Endothelial cell of umbilical vein (primary cell): ENCODE data around the gene C1QTNF7. TPM values are rescaled to one million over a fixed set of nuclear protein-coding genes. Genes with fewer than 3 reads are reported as not detected.

ENCODE experiments used
- BruUV-seq: library from RNA; stranded (reverse); fragments of 400-500 nt; replicated peaks from 2 replicates; lab custom pipeline; 2021; lab: Mats Ljungman, UMichigan
- CTCF ChIA-PET: fragments of 300-600, 350-600 bp; sonication (Branson Sonifier 250); formaldehyde crosslinking; loops from one replicate; lab custom pipeline; 2021; ENCODE audit warnings: antibody characterized with exemption, inconsistent platforms; lab: Charles Lee
- POLR2A ChIA-PET: fragments of 300-600, 350-600 bp; sonication (Branson Sonifier 250); formaldehyde crosslinking; loops from one replicate; lab custom pipeline; 2021; ENCODE audit warnings: antibody characterized with exemption, inconsistent platforms; lab: Charles Lee
- DNase-seq: peaks from one replicate; pipeline ENCODE4 v3.0.0-alpha.2; 2011; ENCODE audit warnings: low read depth, low spot score
- FAIRE-seq: peaks from 2 replicates; lab custom pipeline; 2011; peaks lifted over from hg19 to GRCh38; lab: Jason Lieb, UNC
- H2AFZ ChIP-seq: 2 replicates; pipeline ENCODE4 v1.6.0; 2012; ENCODE audit warnings: low read depth, low read length, control low read depth, inconsistent platforms
- H3K27ac ChIP-seq: 2 replicates; pipeline ENCODE4 v1.5.1; 2011; ENCODE audit warnings: low read depth, mild to moderate bottlenecking, control low read depth, low read length, moderate library complexity; ENCODE audit not compliant: insufficient read depth
- H3K27me3 ChIP-seq, 2 experiments: 2 replicates each; pipeline versions ENCODE4 v1.6.0 to v1.6.1; 2011; ENCODE audit warnings: low read length in 2 of 2, mixed read lengths in 1 of 2; ENCODE audit not compliant: control insufficient read depth in 2 of 2, insufficient read depth in 2 of 2
- H3K36me3 ChIP-seq, 2 experiments: 2 replicates in 1 of 2; 3 replicates in 1 of 2; pipeline ENCODE4 v1.5.1; 2011; ENCODE audit warnings: low read length in 2 of 2, mild to moderate bottlenecking in 1 of 2, moderate library complexity in 1 of 2; ENCODE audit not compliant: control insufficient read depth in 2 of 2, insufficient read depth in 2 of 2; ENCODE audit errors: extremely low read depth in 1 of 2
- H3K4me1 ChIP-seq: 3 replicates; pipeline ENCODE4 v1.5.1; 2011; ENCODE audit warnings: mild to moderate bottlenecking, low read length; ENCODE audit not compliant: control insufficient read depth, insufficient read depth; ENCODE audit errors: extremely low read depth
- H3K4me2 ChIP-seq: 2 replicates; pipeline ENCODE4 v1.6.1; 2011; ENCODE audit warnings: low read length, control low read depth, mixed read lengths; ENCODE audit not compliant: insufficient read depth
- H3K4me3 ChIP-seq, 3 experiments: fragments of 200-600 bp in 1 of 3; sonication (generic), shearing (Covaris generic) in 1 of 3; replicated peaks in 1 of 3; 2 replicates each; pipeline ENCODE4 v1.5.1; 2011 to 2016; ENCODE audit warnings: control low read depth in 3 of 3, low read length in 3 of 3, mild to moderate bottlenecking in 2 of 3, inconsistent platforms in 1 of 3, low read depth in 1 of 3, moderate library complexity in 1 of 3; ENCODE audit not compliant: insufficient read depth in 1 of 3
- H3K79me2 ChIP-seq: 2 replicates; pipeline ENCODE4 v1.6.0; 2012; ENCODE audit warnings: low read length, inconsistent platforms; ENCODE audit not compliant: control insufficient read depth, insufficient read depth
- H3K9ac ChIP-seq: replicated peaks from 2 replicates; pipeline ENCODE3; 2011; ENCODE audit warnings: low read length, control low read depth; ENCODE audit not compliant: insufficient read depth; ENCODE audit errors: extremely low read depth
- H3K9me1 ChIP-seq: replicated peaks from 3 replicates; pipeline ENCODE4 v1.6.0; 2011; ENCODE audit warnings: mild to moderate bottlenecking, low read length; ENCODE audit not compliant: control insufficient read depth, insufficient read depth; ENCODE audit errors: extremely low read depth
- H3K9me3 ChIP-seq: replicated peaks from 2 replicates; pipeline ENCODE4 v1.5.1; 2012; ENCODE audit warnings: low read length, inconsistent platforms; ENCODE audit not compliant: control insufficient read depth, insufficient read depth
- H4K20me1 ChIP-seq: replicated peaks from 2 replicates; pipeline ENCODE3; 2011; ENCODE audit warnings: mild to moderate bottlenecking, low read length; ENCODE audit not compliant: control insufficient read depth, insufficient read depth; ENCODE audit errors: extremely low read depth
- EZH2 ChIP-seq: IDR thresholded peaks from 2 replicates; pipeline ENCODE4 v1.6.1; 2012; ENCODE audit warnings: borderline replicate concordance, low read depth, mild to moderate bottlenecking, moderate library complexity, low read length, inconsistent platforms; ENCODE audit not compliant: severe bottlenecking
- FOS ChIP-seq: IDR thresholded peaks from 2 replicates; pipeline ENCODE4 v1.6.1; 2011; ENCODE audit warnings: mild to moderate bottlenecking, low read length, moderate library complexity, borderline replicate concordance; ENCODE audit not compliant: insufficient read depth
- GATA2 ChIP-seq: IDR thresholded peaks from 2 replicates; pipeline ENCODE4 v1.7.0; 2011; ENCODE audit warnings: low read depth, mild to moderate bottlenecking, moderate library complexity, mixed read lengths, low read length; ENCODE audit not compliant: insufficient read length, insufficient read depth
- JUN ChIP-seq: IDR thresholded peaks from 2 replicates; pipeline ENCODE4 v1.6.1; 2011; ENCODE audit warnings: borderline replicate concordance, low read depth; ENCODE audit not compliant: insufficient read length, insufficient read depth
- MYC ChIP-seq: IDR thresholded peaks from one replicate; pipeline ENCODE4 v1.6.1; 2011; ENCODE audit warnings: mild to moderate bottlenecking, low read depth, low read length
- POLR2A ChIP-seq: IDR thresholded peaks from 2 replicates; pipeline ENCODE4 v1.6.1; 2012; ENCODE audit warnings: low read depth, mild to moderate bottlenecking, control low read depth, low read length
- POLR2AphosphoS5 ChIP-seq: IDR thresholded peaks from 2 replicates; pipeline ENCODE4 v1.6.1; 2012; ENCODE audit warnings: low read depth, mild to moderate bottlenecking, control low read depth, low read length, moderate library complexity; ENCODE audit not compliant: insufficient read depth
- dilution Hi-C: fragments of 300-500 bp; cut with MboI; formaldehyde crosslinking; loops from one replicate; pipeline ENCODE4 v1.15.0; 2019; ENCODE audit warnings: low sequenced_read_pairs; ENCODE audit not compliant: extremely low pct_ligation_motif_present
- intact Hi-C: fragments of 100-400 bp; cut with micrococcal nuclease; formaldehyde crosslinking; loops from one replicate; pipeline ENCODE4 v1.10.0; 2022
- polyA plus RNA-seq, 4 experiments: library from polyadenylated mRNA; depleted of rRNA in 3 of 4; stranded (reverse) in 3 of 4; unstranded in 1 of 4; fragments of >200 nt; gene quantifications; 2 replicates each; pipeline versions ENCODE4 v1.2.1 to v1.2.3, GENCODE V29; 2011 to 2012; ENCODE audit warnings: missing spikeins in 1 of 4
- total RNA-seq: library from RNA; stranded (reverse); gene quantifications from 2 replicates; pipeline ENCODE4 v1.2.3, GENCODE V29; 2021
- TF ChIP-seq, protein P1 (sequence below): IDR thresholded peaks from 2 replicates; pipeline ENCODE4 v1.6.1; 2011; ENCODE audit not compliant: insufficient read depth, insufficient read length
- TF ChIP-seq, protein P2 (sequence below), 2 donors: IDR thresholded peaks; 1 replicate in 1 of 2; 2 replicates in 1 of 2; pipeline ENCODE4 v1.5.1; 2011; ENCODE audit warnings: low read length in 2 of 2, mild to moderate bottlenecking in 2 of 2, moderate library complexity in 2 of 2, control low read depth in 1 of 2, inconsistent platforms in 1 of 2, low read depth in 1 of 2; ENCODE audit not compliant: insufficient read depth in 1 of 2; ENCODE audit errors: extremely low read depth in 1 of 2

Gene C1QTNF7
- total and polyA plus RNA-seq, 2 donors (not counting 3 experiments of a cell fraction or from before 2014, with no cell fraction given), result not detected

DNA sequence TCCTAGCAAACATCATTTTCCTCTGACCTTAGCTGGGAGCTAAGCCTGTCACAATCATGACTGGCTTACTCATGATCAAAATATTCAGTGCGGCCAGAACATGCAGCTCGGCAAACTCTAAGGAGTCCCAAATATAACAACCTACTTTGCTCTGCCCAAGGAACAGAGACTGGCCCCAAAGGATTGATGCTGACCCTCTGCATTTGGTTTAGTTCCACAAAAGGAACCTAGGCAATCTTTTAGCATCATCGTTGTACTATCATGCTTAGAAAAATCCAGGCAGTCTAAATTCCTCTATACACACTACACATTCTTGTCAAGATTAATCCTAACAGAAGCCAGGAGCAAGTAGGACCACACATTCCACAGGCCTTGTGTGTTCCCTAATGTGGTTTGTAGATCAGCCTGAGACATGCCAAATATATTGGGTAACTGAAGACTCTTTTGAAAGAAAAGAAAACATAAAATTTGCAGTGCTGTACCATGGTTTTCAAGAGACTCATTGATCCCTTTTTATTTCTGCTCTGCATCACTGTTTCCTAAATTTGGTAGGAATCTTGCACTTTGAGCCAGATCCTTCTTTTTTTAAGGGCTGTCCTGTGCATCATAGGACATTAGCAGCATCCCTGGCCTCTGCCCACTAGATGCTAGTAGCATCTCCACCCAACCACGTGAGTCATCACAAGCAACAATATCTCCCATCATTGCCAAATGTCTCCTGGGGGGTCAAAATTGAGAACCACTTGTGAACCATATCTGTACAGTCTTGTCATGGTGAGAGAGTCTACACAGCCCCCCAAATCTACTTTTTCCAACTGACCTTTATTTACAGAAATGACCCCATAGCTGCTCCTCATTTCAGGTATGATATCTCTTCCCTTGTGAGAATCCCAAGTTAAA, 24.3 kb downstream of the C1QTNF7 start:
- Histone ChIP-seq H2AFZ (no peak overlapping the region), H3K79me2 (no peaks in the 10 kb centered on the region), H3K9me3 (no peaks in the 10 kb centered on the region), H3K4me3 (no peak overlapping the region), H3K27ac (no peak overlapping the region), H3K4me2 (no peak overlapping the region), H3K36me3 (no peaks in the 10 kb centered on the region), H4K20me1 (no peaks in the 10 kb centered on the region), H3K9me1 (no peaks in the 10 kb centered on the region), H3K27me3 (peaks cover 0 to 2% of the 10 kb centered on the region in 2 experiments), H3K9ac (no peak overlapping the region), H3K4me1 (peaks cover 4% of the 10 kb centered on the region)
- dilution Hi-C loops, result no loop called here
- no peak for TF ChIP-seq POLR2A
- TF ChIP-seq JUN, result no peak
- no peak for TF ChIP-seq EZH2
- TF ChIP-seq, protein P1, sequence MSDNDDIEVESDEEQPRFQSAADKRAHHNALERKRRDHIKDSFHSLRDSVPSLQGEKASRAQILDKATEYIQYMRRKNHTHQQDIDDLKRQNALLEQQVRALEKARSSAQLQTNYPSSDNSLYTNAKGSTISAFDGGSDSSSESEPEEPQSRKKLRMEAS, result no peak
- no peak for TF ChIP-seq GATA2
- TF ChIP-seq, protein P2, sequence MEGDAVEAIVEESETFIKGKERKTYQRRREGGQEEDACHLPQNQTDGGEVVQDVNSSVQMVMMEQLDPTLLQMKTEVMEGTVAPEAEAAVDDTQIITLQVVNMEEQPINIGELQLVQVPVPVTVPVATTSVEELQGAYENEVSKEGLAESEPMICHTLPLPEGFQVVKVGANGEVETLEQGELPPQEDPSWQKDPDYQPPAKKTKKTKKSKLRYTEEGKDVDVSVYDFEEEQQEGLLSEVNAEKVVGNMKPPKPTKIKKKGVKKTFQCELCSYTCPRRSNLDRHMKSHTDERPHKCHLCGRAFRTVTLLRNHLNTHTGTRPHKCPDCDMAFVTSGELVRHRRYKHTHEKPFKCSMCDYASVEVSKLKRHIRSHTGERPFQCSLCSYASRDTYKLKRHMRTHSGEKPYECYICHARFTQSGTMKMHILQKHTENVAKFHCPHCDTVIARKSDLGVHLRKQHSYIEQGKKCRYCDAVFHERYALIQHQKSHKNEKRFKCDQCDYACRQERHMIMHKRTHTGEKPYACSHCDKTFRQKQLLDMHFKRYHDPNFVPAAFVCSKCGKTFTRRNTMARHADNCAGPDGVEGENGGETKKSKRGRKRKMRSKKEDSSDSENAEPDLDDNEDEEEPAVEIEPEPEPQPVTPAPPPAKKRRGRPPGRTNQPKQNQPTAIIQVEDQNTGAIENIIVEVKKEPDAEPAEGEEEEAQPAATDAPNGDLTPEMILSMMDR (IDR thresholded peaks at IDR 0.05; ENCODE audit: extremely low read depth in 1 of 2, insufficient read depth in 1 of 2, low read depth in 1 of 2, low read length in 2 of 2), result no peak
- no peak for TF ChIP-seq FOS
- TF ChIP-seq MYC, result no peak
- TF ChIP-seq POLR2AphosphoS5, result no peak
- ChIA-PET CTCF (interaction anchor here (1.1 kb wide), 1 partner anchor 1798 kb away, joined by 5 read pairs; no protein-coding TSS in a partner anchor), POLR2A (no interaction called here)
- no peak for DNase-seq
- no TSS peak for BruUV-seq
- intact Hi-C loops, result loop anchor here (10.0 kb wide), 1 partner anchor 447 kb away; the partner anchor contains the start of gene CPEB2
- peak; percentile 8 for FAIRE-seq
